ENCODE results near the gene TUBB.

DNA sequence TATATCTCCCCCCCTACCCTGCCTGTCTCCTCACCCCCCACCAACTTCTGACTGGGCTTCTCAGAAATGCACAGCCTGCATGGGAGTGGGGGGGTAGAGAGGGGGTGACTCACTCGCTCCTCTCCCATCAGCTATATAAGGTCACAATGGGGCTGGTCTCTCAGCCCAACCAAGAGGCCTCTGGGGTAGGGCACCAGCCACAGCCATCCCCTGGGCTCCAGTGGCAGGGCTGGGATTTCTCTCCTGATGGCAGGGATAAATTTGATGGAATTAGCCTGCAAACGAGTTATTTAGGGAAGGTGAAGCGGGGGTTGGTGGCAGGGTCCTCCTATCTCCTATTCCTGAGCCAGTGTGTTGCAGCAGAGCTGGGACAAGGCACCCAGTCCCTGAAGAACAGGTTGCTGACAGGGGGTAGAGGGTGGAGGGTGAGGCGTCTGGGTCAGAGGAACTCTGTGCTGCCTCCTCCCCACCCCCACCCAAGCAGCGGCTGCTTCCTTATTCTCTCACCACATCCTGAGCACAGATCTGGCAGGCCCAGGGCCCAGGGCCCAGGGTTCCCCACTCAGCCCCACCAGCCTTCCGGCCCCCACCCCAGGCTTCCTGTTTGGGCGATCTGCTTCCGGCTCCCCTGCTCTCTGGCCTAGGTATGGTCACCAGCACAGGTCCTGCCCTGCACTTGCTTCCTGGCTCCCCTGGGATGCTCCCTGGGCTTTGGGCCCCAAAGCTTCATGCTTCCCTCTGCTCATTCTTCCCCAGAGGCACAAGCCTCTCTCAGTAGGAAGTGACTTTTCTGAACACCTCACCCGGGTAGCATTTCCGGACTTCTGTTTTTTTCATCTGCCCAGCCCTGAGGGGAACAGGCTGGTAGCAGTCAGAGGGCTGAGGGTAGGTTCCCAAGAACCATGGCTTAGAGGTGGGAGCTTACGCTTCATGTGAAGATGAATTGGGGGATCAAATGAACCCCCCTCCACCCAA is 37.7 kb upstream of the TUBB start:
- TF ChIP-seq, protein P1, sequence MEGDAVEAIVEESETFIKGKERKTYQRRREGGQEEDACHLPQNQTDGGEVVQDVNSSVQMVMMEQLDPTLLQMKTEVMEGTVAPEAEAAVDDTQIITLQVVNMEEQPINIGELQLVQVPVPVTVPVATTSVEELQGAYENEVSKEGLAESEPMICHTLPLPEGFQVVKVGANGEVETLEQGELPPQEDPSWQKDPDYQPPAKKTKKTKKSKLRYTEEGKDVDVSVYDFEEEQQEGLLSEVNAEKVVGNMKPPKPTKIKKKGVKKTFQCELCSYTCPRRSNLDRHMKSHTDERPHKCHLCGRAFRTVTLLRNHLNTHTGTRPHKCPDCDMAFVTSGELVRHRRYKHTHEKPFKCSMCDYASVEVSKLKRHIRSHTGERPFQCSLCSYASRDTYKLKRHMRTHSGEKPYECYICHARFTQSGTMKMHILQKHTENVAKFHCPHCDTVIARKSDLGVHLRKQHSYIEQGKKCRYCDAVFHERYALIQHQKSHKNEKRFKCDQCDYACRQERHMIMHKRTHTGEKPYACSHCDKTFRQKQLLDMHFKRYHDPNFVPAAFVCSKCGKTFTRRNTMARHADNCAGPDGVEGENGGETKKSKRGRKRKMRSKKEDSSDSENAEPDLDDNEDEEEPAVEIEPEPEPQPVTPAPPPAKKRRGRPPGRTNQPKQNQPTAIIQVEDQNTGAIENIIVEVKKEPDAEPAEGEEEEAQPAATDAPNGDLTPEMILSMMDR (IDR thresholded peaks at IDR 0.05) = no peak
- no peak for TF ChIP-seq EZH2 (IDR thresholded peaks at IDR 0.05; ENCODE audit: borderline replicate concordance, insufficient read depth, low read depth, low read length, poor library complexity, severe bottlenecking)

Measured in B cell (primary cell).